GM19099 (cell line): ENCODE data around the gene UNC45A.

Source experiments
- POLR2A ChIP-seq: IDR thresholded peaks from 3 replicates; pipeline ENCODE4 v1.6.1; 2011; ENCODE audit warnings: low read depth; ENCODE audit not compliant: insufficient read length; ENCODE audit errors: extremely low read depth

The UNC45A gene

GRCh38 chr15:90895571-90896117 is 39.4 kb upstream of the UNC45A start:
- TF ChIP-seq POLR2A = no peak

GRCh38 chr15:90901175-90902039 is 33.7 kb upstream of the UNC45A start:
- no peak for TF ChIP-seq POLR2A

GRCh38 chr15:90902040-90902839 is 32.8 kb upstream of the UNC45A start:
- peak; percentile 79 for TF ChIP-seq POLR2A

- TF ChIP-seq POLR2A = peak; percentile 65
These were observed 32.0 kb upstream of the UNC45A start, which contains the start of gene MAN2A2 for GRCh38 chr15:90902840-90903732. Gene MAN2A2, plus strand, starts transcription at chr15:90903302. Its CDS starts 906 bp downstream, at chr15:90904208.

- no peak for TF ChIP-seq POLR2A
These were observed 31.1 kb upstream of the UNC45A start for GRCh38 chr15:90903733-90904536.

- TF ChIP-seq POLR2A = no peak
These were observed 30.3 kb upstream of the UNC45A start for GRCh38 chr15:90904746-90905145.

- TF ChIP-seq POLR2A = no peak
These were observed 29.5 kb upstream of the UNC45A start for GRCh38 chr15:90905306-90906180.

- TF ChIP-seq POLR2A = no peak
These were observed 28.8 kb upstream of the UNC45A start for GRCh38 chr15:90906181-90906849.

GRCh38 chr15:90907051-90907660 is 27.9 kb upstream of the UNC45A start:
- TF ChIP-seq POLR2A = no peak

GRCh38 chr15:90907838-90908507 is 27.1 kb upstream of the UNC45A start:
- TF ChIP-seq POLR2A = no peak

- TF ChIP-seq POLR2A = no peak
These were observed 25.1 kb upstream of the UNC45A start for GRCh38 chr15:90909976-90910375.
